ENCODE data around the gene PIP5K1B.

GRCh38 chr9:68711932-68712331 is 6.9 kb downstream of the PIP5K1B start:
- TF ChIP-seq CTCF (IDR thresholded peaks at IDR 0.05) (no peak), POLR2A (IDR thresholded peaks at IDR 0.05) (no peak)

All from uterus (tissue), 2 donors.